GM10847 (cell line): ENCODE results near the gene TMEM132A.

ENCODE experiments used
- POLR2A ChIP-seq: IDR thresholded peaks from 2 replicates; pipeline ENCODE4 v1.6.1; 2011; ENCODE audit not compliant: insufficient read length; ENCODE audit errors: extremely low read depth

TMEM132A gene

GRCh38 chr11:60951904-60952741 lies 27.9 kb downstream of the TMEM132A start, which contains the start of gene SLC15A3:
Gene SLC15A3, minus strand, starts transcription at chr11:60952176. Its CDS starts 625 bp downstream, at chr11:60951551.
- peak; percentile 37 for TF ChIP-seq POLR2A

GRCh38 chr11:60952742-60953170 lies 28.5 kb downstream of the TMEM132A start:
- no peak for TF ChIP-seq POLR2A

GRCh38 chr11:60953781-60954180 lies 29.5 kb downstream of the TMEM132A start:
- no peak for TF ChIP-seq POLR2A

- TF ChIP-seq POLR2A = no peak
These were observed 30.2 kb downstream of the TMEM132A start for GRCh38 chr11:60954421-60954820.

- TF ChIP-seq POLR2A = no peak
These were observed 31.3 kb downstream of the TMEM132A start for GRCh38 chr11:60955571-60955970.

GRCh38 chr11:60957188-60957587 lies 32.9 kb downstream of the TMEM132A start:
- TF ChIP-seq POLR2A = no peak

- no peak for TF ChIP-seq POLR2A
These were observed 35.2 kb downstream of the TMEM132A start for GRCh38 chr11:60959431-60959830.

- TF ChIP-seq POLR2A = no peak
These were observed 36.1 kb downstream of the TMEM132A start for GRCh38 chr11:60960405-60960804.

GRCh38 chr11:60964801-60965200 lies 40.5 kb downstream of the TMEM132A start:
- no peak for TF ChIP-seq POLR2A

GRCh38 chr11:60966890-60967289 lies 42.6 kb downstream of the TMEM132A start:
- no peak for TF ChIP-seq POLR2A

GRCh38 chr11:60968223-60968622 lies 44.0 kb downstream of the TMEM132A start:
- TF ChIP-seq POLR2A = no peak

GRCh38 chr11:60970369-60970774 lies 46.1 kb downstream of the TMEM132A start:
- no peak for TF ChIP-seq POLR2A

- TF ChIP-seq POLR2A = no peak
These were observed 46.6 kb downstream of the TMEM132A start for GRCh38 chr11:60970890-60971289.

GRCh38 chr11:60971520-60971919 lies 47.3 kb downstream of the TMEM132A start, which contains the start of gene CD6:
Gene CD6, plus strand, starts transcription at chr11:60971680. Its CDS starts 186 bp downstream, at chr11:60971866.
- TF ChIP-seq POLR2A = no peak

- no peak for TF ChIP-seq POLR2A
These were observed 48.1 kb downstream of the TMEM132A start for GRCh38 chr11:60972182-60973030.

GRCh38 chr11:60973699-60974098 lies 49.4 kb downstream of the TMEM132A start:
- TF ChIP-seq POLR2A = no peak
